ENCODE data around the gene AKT1. TPM values are rescaled to one million over a fixed set of nuclear protein-coding genes. Genes with fewer than 3 reads are reported as not detected.
A peak's percentile ranks its signal among the peaks of the same experiment; 100 is the strongest.

Gene AKT1
- total and polyA plus RNA-seq, 2 of the 4 experiments (the other 2 are of a cell fraction): 193 to 221 TPM

- intact Hi-C loops (cut with micrococcal nuclease): no loop called here
- in situ Hi-C loops (cut with MboI; ENCODE audit: low sequenced_read_pairs): no loop called here
Observed at GRCh38 chr14:104754213-104754851, 41.2 kb downstream of the AKT1 start.

More at GRCh38 chr14:104754213-104754851, 41.2 kb downstream of the AKT1 start:
- Histone ChIP-seq H3K18ac (ENCODE audit: low read depth, low read length) (no peak overlapping the region), H2BK15ac (ENCODE audit: low read depth, low read length) (no peak overlapping the region), H3K4ac (ENCODE audit: low read depth, low read length) (0 out of 2 replicates have a peak overlapping the region, but pooled peaks have one; percentile 69), H4K8ac (ENCODE audit: low read depth in 2 of 2, low read length in 2 of 2) (no peak overlapping the region), H3K23ac (ENCODE audit: low read depth, low read length) (peak overlapping the region; percentile 60; the same call in 1 of the 2 replicates), H3K9me3 (ENCODE audit: control insufficient read depth, insufficient read depth, low read length) (no peaks in the 10 kb centered on the region), H4K20me1 (ENCODE audit: insufficient read depth, low read length) (peaks cover 48% of the 10 kb centered on the region), H3K4me2 (ENCODE audit: low read depth, low read length) (peak overlapping the region; percentile 96), H3K27me3 (ENCODE audit: control insufficient read depth, insufficient read depth, low read length) (no peaks in the 10 kb centered on the region), H3K9me1 (ENCODE audit: insufficient read depth, low read length) (peaks cover 6% of the 10 kb centered on the region), H4K5ac (ENCODE audit: low read depth, low read length) (no peak overlapping the region), H3K14ac (replicated peaks; ENCODE audit: low read depth, low read length) (no peak overlapping the region), H2AFZ (replicated peaks; ENCODE audit: low read length, poor library complexity) (no peak overlapping the region), H2BK20ac (ENCODE audit: low read depth, low read length) (no peak overlapping the region), H2AK5ac (ENCODE audit: low read depth, low read length) (no peak overlapping the region), H4K91ac (ENCODE audit: insufficient read depth, low read depth, low read length) (no peak overlapping the region), H2BK120ac (ENCODE audit: low read depth, low read length) (no peak overlapping the region), H3K79me1 (ENCODE audit: low read depth in 1 of 2, low read length in 2 of 2) (peaks cover 8 to 57% of the 10 kb centered on the region in 2 experiments; a peak in 2 of 4 replicates), H2AK9ac (replicated peaks; ENCODE audit: low read depth, low read length, poor library complexity) (peak overlapping the region; percentile 73), H3K4me1 (ENCODE audit: control insufficient read depth, insufficient read depth, low read length) (peaks cover 16% of the 10 kb centered on the region), H3K27ac (ENCODE audit: insufficient read depth, low read length) (no peak overlapping the region; the same call in 1 of the 2 replicates), H3K4me3 (ENCODE audit: insufficient read depth, low read depth, low read length) (peak overlapping the region; percentile 88), H3K56ac (ENCODE audit: extremely low read depth, insufficient read depth, low read length) (no peak overlapping the region), H3K36me3 (ENCODE audit: control insufficient read depth, insufficient read depth, low read length) (peaks cover 33% of the 10 kb centered on the region), H3K9ac (ENCODE audit: low read depth, low read length) (peak overlapping the region; percentile 87), H2BK5ac (ENCODE audit: low read depth, low read length, poor library complexity, severe bottlenecking) (no peak overlapping the region)
- WGBS, 2 experiments (ENCODE audit: extremely low coverage in 2 of 2, insufficient read length in 1 of 2): 66% methylated on average over 4 of the region's 13 CpGs; no CpG with 5 or more reads in 1 of the 2 experiments
- ChIA-PET POLR2A (ENCODE audit: unreplicated experiment) (no interaction called here), CTCF (no interaction called here)
- dilution Hi-C loops (cut with HindIII; ENCODE audit: low sequenced_read_pairs, unreplicated experiment): no loop called here
- BruUV-seq (replicated peaks): no TSS peak
- ATAC-seq (ENCODE audit: low read depth) (no peak), DNase-seq (no peak)
- TF ChIP-seq RFX5 (IDR thresholded peaks at IDR 0.05; ENCODE audit: low read depth, low read length) (no peak), RCOR1 (IDR thresholded peaks at IDR 0.05; ENCODE audit: insufficient replicate concordance, low read length) (no peak), CTCF (conservative IDR thresholded peaks at IDR 0.05; ENCODE audit: low read depth, low read length) (no peak), RAD21 (IDR thresholded peaks at IDR 0.05; ENCODE audit: low read length) (no peak), ELK1 (IDR thresholded peaks at IDR 0.05; ENCODE audit: borderline replicate concordance, low read depth, low read length) (no peak), BHLHE40 (IDR thresholded peaks at IDR 0.05; ENCODE audit: low read depth, low read length) (no peak), NFE2L2 (IDR thresholded peaks at IDR 0.05; ENCODE audit: low read depth, low read length) (no peak), FOS (IDR thresholded peaks at IDR 0.05; ENCODE audit: low read depth, low read length) (no peak), MAFK (IDR thresholded peaks at IDR 0.05; ENCODE audit: low read depth, low read length) (no peak), USF2 (IDR thresholded peaks at IDR 0.05; ENCODE audit: low read depth, low read length) (no peak), MAZ (IDR thresholded peaks at IDR 0.05; ENCODE audit: borderline replicate concordance, low read depth, low read length) (no peak), CEBPB (IDR thresholded peaks at IDR 0.05; ENCODE audit: low read depth, low read length) (no peak), CHD1 (IDR thresholded peaks at IDR 0.05; ENCODE audit: low read depth, low read length) (no peak), SMC3 (IDR thresholded peaks at IDR 0.05; ENCODE audit: low read depth, low read length) (no peak), MXI1 (IDR thresholded peaks at IDR 0.05; ENCODE audit: borderline replicate concordance, low read depth, low read length) (no peak), POLR2A (IDR thresholded peaks at IDR 0.05; ENCODE audit: low read depth, low read length) (no peak)
